ENCODE measurements around the gene PLA2G4E. TPM values are rescaled to one million over a fixed set of nuclear protein-coding genes. Genes with fewer than 3 reads are reported as not detected.

Gene PLA2G4E
- total and polyA plus RNA-seq, 9 of the 15 experiments (the other 6 are each of a cell fraction or from before 2014, with no cell fraction given), result 0.03 TPM; not detected in 8

DNA sequence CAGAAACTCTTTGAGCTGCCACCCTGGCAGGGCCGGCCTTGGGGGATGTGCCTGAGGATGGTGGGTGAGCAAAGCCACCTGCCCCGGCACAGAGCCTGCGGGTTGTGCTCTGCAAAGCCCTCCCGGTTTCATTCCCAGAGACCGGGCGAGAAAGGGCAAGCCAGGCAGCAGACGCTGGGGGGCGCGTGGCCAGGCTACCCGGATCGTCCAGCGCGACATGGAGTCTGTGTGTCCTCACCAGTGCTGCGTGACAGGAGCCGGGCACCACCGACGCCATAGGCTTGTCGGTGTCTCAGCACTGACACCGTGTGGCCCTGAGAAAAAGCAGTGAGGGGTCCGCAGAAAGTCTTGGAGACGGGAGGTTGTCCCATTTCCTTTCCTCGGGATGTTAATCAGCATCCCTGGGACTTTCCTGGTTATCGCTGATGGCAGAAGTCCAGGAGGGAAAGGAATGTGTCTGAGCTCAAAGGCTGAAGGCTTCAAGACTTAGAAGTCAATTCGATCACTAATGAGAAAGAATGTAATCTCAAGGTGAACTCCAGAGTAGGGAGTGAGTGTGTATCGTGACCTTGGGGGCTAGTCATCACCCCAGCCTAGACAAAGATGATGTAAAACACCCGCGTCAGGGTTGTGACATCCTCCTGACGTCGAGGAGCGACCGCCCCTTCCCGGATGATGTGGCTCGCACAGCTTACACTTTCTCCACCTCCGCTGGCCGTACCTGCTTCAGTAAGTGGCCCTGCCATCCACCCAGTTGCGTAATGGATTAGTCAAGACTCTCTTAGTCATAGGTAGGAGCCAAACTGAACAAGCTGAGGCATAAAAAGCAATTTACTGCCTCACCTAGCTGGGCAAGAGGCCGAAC is 36.3 kb upstream of the PLA2G4E start:
- Histone ChIP-seq H4K20me1 (replicated peaks; ENCODE audit: control insufficient read depth, insufficient read depth, low read length) (peaks cover 4% of the 10 kb centered on the region; the same call in 1 of the 2 replicates), H3K9ac (ENCODE audit: insufficient read depth in 1 of 2, low read depth in 2 of 2, low read length in 2 of 2) (peak overlapping the region; percentile 26 to 48; a peak in 3 of 4 replicates), H3K79me2 (ENCODE audit: control insufficient read depth, insufficient read depth, low read length) (no peaks in the 10 kb centered on the region), H3K9me1 (ENCODE audit: control insufficient read depth, insufficient read depth, low read length) (no peaks in the 10 kb centered on the region), H3K4me2 (ENCODE audit: insufficient read depth, low read length) (peak overlapping the region; percentile 84), H3K9me3 (replicated peaks; ENCODE audit: control insufficient read depth, insufficient read depth, low read depth, low read length) (no peaks in the 10 kb centered on the region), H3K36me3 (ENCODE audit: control insufficient read depth, insufficient read depth, low read length) (no peaks in the 10 kb centered on the region), H3K27ac (ENCODE audit: extremely low read depth, low read depth, low read length) (no peak overlapping the region), H2AFZ (ENCODE audit: low read depth, low read length) (peak overlapping the region; percentile 73), H3K27me3 (ENCODE audit: control insufficient read depth in 2 of 2, insufficient read depth in 2 of 2, low read length in 2 of 2) (peaks cover 20 to 42% of the 10 kb centered on the region in 2 experiments), H3K4me3 (peak overlapping the region; percentile 28), H3K4me1 (replicated peaks in 1 of 2; ENCODE audit: control insufficient read depth in 2 of 2, insufficient read depth in 2 of 2, low read length in 2 of 2) (peaks cover 0 to 6% of the 10 kb centered on the region in 2 experiments; a peak in 3 of 5 replicates)
- ChIA-PET CTCF (ENCODE audit: low intra/inter-chr PET ratio) (interaction anchor here (0.5 to 5.6 kb wide), 5 partner anchors 67 to 590 kb away, joined by 3 to 71 read pairs (median 3); no protein-coding TSS in a partner anchor), POLR2A (interaction anchor here (0.9 to 1.1 kb wide), 2 partner anchors 24 to 322 kb away, joined by 3 read pairs; no protein-coding TSS in a partner anchor)
- DNase-seq (ENCODE audit: extremely low read depth in 1 of 4, low spot score in 3 of 4) (peak; percentile 40 to 69 (median 58)), ATAC-seq (peak; percentile 96), FAIRE-seq (peak; percentile 75)
- WGBS (ENCODE audit: insufficient coverage, low coverage, missing lambda C conversion rate), result 4% methylated on average over 34 of the region's 37 CpGs
- no TSS peak for BruUV-seq (replicated peaks)
- intact Hi-C loops (cut with micrococcal nuclease), result loop anchor here (2.0 kb wide), 1 partner anchor 68 kb away; no protein-coding TSS in a partner anchor
- in situ Hi-C loops (cut with MboI), result loop anchor here (5.0 kb wide), 1 partner anchor 65 kb away; no protein-coding TSS in a partner anchor
- TF ChIP-seq CBFA2T2 (conservative IDR thresholded peaks at IDR 0.05) (no peak), IRF2 (CRISPR knock-in tag; IDR thresholded peaks at IDR 0.05) (no peak), SMC3 (conservative IDR thresholded peaks at IDR 0.05; ENCODE audit: insufficient read depth, low read depth, low read length) (peak; percentile 58), ETS2 (tag; IDR thresholded peaks at IDR 0.05; ENCODE audit: borderline replicate concordance, poor library complexity, severe bottlenecking) (no peak), GABPB2 (CRISPR knock-in tag; conservative IDR thresholded peaks at IDR 0.05) (no peak), POU5F1 (IDR thresholded peaks at IDR 0.05; ENCODE audit: borderline replicate concordance, low read depth, low read length, partially characterized antibody) (no peak), MYNN (IDR thresholded peaks at IDR 0.05) (no peak), MYNN (CRISPR knock-in tag; IDR thresholded peaks at IDR 0.05) (no peak), WHSC1 (IDR thresholded peaks at IDR 0.05; ENCODE audit: low read length) (no peak), ZNF146 (CRISPR knock-in tag; IDR thresholded peaks at IDR 0.05; ENCODE audit: unreplicated experiment) (no peak), DMBX1 (CRISPR knock-in tag; IDR thresholded peaks at IDR 0.05; ENCODE audit: borderline replicate concordance) (no peak), EGR1 (conservative IDR thresholded peaks at IDR 0.05) (no peak), KDM2B (CRISPR knock-in tag; IDR thresholded peaks at IDR 0.05) (no peak)
- TF ChIP-seq, protein P1, sequence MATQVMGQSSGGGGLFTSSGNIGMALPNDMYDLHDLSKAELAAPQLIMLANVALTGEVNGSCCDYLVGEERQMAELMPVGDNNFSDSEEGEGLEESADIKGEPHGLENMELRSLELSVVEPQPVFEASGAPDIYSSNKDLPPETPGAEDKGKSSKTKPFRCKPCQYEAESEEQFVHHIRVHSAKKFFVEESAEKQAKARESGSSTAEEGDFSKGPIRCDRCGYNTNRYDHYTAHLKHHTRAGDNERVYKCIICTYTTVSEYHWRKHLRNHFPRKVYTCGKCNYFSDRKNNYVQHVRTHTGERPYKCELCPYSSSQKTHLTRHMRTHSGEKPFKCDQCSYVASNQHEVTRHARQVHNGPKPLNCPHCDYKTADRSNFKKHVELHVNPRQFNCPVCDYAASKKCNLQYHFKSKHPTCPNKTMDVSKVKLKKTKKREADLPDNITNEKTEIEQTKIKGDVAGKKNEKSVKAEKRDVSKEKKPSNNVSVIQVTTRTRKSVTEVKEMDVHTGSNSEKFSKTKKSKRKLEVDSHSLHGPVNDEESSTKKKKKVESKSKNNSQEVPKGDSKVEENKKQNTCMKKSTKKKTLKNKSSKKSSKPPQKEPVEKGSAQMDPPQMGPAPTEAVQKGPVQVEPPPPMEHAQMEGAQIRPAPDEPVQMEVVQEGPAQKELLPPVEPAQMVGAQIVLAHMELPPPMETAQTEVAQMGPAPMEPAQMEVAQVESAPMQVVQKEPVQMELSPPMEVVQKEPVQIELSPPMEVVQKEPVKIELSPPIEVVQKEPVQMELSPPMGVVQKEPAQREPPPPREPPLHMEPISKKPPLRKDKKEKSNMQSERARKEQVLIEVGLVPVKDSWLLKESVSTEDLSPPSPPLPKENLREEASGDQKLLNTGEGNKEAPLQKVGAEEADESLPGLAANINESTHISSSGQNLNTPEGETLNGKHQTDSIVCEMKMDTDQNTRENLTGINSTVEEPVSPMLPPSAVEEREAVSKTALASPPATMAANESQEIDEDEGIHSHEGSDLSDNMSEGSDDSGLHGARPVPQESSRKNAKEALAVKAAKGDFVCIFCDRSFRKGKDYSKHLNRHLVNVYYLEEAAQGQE (IDR thresholded peaks at IDR 0.05; ENCODE audit: borderline replicate concordance), result peak; percentile 70; the same call in 1 of the 2 replicates
- TF ChIP-seq, protein P1 (CRISPR knock-in tag; IDR thresholded peaks at IDR 0.05; ENCODE audit: low read depth), result no peak
